Measurements from ENCODE around the gene CLCC1.
"Not testable (repeated sequence)": the region's sequence is repeated elsewhere in the genome, so short reads cannot be mapped to it uniquely, and the experiment has no call there.

CLCC1 gene, protein sequence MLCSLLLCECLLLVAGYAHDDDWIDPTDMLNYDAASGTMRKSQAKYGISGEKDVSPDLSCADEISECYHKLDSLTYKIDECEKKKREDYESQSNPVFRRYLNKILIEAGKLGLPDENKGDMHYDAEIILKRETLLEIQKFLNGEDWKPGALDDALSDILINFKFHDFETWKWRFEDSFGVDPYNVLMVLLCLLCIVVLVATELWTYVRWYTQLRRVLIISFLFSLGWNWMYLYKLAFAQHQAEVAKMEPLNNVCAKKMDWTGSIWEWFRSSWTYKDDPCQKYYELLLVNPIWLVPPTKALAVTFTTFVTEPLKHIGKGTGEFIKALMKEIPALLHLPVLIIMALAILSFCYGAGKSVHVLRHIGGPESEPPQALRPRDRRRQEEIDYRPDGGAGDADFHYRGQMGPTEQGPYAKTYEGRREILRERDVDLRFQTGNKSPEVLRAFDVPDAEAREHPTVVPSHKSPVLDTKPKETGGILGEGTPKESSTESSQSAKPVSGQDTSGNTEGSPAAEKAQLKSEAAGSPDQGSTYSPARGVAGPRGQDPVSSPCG

DNA sequence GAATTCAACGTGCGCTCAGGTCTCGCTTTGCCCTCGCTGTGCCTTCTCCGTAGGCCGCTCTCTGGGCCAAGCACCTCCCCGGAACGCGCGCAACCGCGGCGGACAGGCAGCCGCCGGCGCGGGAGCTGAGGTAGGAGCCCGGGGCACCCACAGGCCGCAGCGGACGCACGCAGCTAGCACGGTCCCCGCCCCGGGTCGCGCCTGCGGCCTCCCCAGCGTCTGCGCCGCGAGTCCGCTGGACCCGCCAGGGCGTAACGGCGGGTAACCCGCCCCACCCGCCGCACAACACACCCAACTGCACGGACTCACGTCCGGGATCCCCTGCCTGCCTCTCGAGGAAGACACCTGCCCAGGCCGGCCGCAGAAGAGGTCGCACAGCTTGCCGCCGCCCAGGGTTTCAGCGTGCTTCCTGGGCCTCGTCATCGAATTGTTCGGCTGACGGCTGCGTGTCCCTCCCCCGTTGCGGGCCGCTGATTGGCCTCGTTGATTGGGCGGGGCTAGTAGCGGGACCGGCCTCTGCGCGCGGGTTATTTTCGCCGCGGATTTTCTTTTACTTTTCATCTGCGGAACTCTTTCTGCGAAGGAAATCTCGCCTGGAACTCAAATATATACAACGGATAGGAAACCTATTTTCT, at the start of gene CLCC1:
Gene CLCC1 (minus strand): TSS at position 433 of the 635 bp plus-strand sequence. CDS start 13,047 bp downstream, outside the sequence.
- Histone ChIP-seq H3K4me3 (peak within 1 kb of the TSS; percentile 66 to 95 (median 75)), H3K27ac (peak within 1 kb of the TSS; percentile 63 to 98 (median 89))

DNA sequence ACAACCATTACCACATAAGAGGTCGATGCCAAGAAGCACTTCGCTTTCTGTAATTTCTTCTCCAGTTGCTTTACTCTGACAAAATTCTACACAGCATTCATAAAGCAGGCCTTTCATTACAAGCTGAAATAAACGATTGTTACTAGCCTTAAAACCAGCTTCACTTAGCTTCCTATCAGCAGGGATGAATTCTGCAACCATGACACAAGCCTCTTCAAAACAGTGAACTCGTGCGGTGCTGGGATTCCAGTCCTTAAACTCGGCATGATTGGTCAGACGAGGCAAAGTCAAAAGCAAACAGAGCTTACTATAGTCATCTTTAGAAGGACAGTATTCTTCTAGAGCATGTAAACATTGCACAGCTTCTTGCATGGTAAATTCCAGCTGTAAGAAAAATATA, 48.1 kb upstream of the CLCC1 start:
- H3K27ac ChIP-seq: no peak overlapping the region

DNA sequence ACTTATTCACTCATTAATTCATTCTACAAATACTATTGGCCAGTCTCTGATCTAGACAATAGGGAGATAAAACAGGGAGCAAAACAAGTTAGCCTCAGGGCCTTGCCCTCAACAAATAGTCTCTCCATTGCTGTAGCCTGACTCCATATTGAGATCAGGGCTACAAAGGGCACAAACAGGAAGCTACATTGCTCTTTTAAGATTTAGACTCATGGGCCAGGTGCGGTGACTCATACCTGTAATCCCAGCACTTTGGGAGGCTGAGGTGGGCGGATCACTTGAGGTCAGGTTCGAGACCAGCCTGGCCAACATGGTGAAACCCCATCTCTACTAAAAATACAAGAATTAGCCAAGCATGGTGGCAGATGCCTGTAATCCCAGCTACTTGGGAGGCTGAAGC, 33.3 kb upstream of the CLCC1 start:
- not testable (repeated sequence) for H3K4me3 ChIP-seq, H3K27ac ChIP-seq

More for the DNA sequence above, 48.1 kb upstream of the CLCC1 start:
- no peak overlapping the region for H3K4me3 ChIP-seq

- Histone ChIP-seq H3K27ac (no peak overlapping the region), H3K4me3 (no peak overlapping the region)
Measured at GRCh38 chr1:108983114-108983513, 19.8 kb upstream of the CLCC1 start.

GRCh38 chr1:108976658-108977057, 13.4 kb upstream of the CLCC1 start:
- Histone ChIP-seq H3K4me3 (no peak overlapping the region), H3K27ac (no peak overlapping the region)

DNA sequence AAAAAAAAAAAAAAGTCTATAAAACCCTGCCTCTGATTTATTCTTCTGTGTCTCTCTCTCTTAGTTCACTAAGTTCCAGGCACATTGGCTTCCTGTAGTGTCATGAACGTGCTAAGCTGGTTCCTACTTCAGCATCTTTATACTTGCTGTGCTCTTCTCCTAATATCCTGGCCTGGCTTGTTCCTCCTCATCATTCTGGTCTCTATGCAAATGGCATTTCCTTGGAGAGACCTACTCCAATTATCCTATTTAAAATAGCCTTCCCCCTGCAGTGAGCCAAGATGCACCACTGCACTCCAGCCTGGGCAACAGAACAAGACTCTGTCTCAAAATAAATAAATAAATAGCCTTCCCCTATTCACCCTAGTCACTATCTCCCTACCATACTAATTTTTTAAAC, 9.7 kb upstream of the CLCC1 start:
- no peak overlapping the region for H3K27ac ChIP-seq
- H3K4me3 ChIP-seq: no peak overlapping the region

GRCh38 chr1:108969346-108969745, 6.1 kb upstream of the CLCC1 start:
- no peak overlapping the region for H3K4me3 ChIP-seq
- no peak overlapping the region for H3K27ac ChIP-seq

GRCh38 chr1:108962681-108963051, 618 bp downstream of the CLCC1 start:
- Histone ChIP-seq H3K4me3 (peak overlapping the region; percentile 66 to 95 (median 75)), H3K27ac (peak overlapping the region; percentile 63 to 98 (median 89))

- Histone ChIP-seq H3K4me3 (peak overlapping the region in 6 of 7 experiments; percentile 66 to 95 (median 73)), H3K27ac (peak overlapping the region in 7 of 21 experiments; percentile 86 to 98 (median 92))
Measured at GRCh38 chr1:108961752-108962486, 1.4 kb downstream of the CLCC1 start.

GRCh38 chr1:108961198-108961597, 2.1 kb downstream of the CLCC1 start:
- Histone ChIP-seq H3K27ac (no peak overlapping the region), H3K4me3 (no peak overlapping the region)

DNA sequence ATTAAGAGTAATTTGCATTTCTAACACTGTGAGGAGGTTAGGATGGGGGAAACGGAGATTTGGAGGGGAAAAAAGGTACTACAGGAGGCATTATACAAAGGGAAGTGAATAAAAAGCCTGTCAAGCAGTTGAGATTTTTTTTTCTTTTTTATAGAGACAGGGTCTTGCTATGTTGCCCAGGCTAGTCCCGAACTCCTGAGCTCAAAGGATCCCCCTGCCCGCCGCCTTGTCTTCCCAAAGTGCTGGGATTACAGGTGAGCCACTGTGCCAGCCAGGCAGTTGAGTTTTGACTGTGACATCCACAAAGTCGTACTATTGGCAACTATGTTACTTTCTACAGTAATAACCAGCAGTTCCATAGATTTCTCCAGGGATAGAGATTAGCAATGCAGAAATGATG, 2.6 kb downstream of the CLCC1 start:
- H3K27ac ChIP-seq: no peak overlapping the region
- H3K4me3 ChIP-seq: no peak overlapping the region

DNA sequence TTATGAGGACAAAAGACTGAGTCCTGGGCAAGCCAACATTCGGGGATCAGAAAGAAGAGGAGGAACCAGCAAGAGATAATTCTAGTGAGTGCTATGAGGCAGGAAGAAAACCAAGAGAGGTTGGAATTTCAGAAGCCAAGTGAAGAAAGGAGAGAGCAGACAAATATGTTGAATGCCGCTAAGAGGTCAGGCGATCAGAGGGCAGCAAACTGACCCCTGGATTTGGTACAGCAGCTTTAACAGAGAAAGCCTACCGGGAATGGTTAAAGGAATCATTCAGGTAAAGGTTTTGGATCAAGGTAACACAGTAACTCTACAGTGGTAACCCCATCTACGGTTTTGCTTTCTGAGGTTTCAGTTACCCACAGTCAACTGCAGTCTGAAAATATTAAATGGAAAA, 5.4 kb downstream of the CLCC1 start:
- no peak overlapping the region for H3K27ac ChIP-seq
- no peak overlapping the region for H3K4me3 ChIP-seq

DNA sequence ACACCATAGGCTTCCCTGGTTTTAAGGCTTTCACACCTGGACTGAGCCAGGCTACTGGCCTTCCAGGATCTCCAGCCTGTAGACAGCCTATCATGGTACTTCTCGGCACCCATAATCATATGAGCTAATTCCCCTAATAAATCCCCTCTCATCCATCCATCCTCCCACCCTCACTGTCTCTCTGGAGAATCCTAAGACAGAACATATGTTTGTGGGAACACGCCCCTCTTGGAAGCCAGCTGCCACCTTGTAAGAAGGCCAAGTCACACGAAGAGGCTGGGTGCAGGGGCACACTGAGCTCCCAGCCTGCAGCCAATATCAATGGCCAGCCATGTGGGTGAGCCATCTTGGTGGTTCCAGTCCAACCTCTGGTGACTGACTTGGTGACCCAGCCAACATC, 7.4 kb downstream of the CLCC1 start:
- no peak overlapping the region for H3K27ac ChIP-seq
- no peak overlapping the region for H3K4me3 ChIP-seq

- H3K4me3 ChIP-seq: no peak overlapping the region
Measured at GRCh38 chr1:108955111-108955510, 8.2 kb downstream of the CLCC1 start.

DNA sequence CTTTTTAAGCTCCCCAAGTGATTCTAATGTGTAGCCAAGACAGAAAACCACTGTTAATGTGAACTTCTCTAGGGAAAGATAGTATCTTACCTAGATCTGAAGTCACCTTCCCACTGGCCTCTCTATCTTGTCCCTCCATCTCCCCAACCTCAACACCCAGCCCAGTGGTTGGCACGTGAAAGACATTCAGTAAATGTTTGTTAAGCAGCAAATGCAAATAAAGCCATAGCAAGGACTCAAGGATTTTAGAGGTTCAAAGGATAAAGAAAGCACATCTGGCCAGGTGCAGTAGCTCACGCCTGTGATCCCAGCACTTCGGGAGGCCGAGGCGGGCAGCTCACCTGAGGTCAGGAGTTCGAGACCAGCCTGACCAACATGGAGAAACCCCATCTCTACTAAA, 9.8 kb downstream of the CLCC1 start:
- H3K4me3 ChIP-seq: no peak overlapping the region
- H3K27ac ChIP-seq: no peak overlapping the region

More at GRCh38 chr1:108955111-108955510, 8.2 kb downstream of the CLCC1 start:
- no peak overlapping the region for H3K27ac ChIP-seq

DNA sequence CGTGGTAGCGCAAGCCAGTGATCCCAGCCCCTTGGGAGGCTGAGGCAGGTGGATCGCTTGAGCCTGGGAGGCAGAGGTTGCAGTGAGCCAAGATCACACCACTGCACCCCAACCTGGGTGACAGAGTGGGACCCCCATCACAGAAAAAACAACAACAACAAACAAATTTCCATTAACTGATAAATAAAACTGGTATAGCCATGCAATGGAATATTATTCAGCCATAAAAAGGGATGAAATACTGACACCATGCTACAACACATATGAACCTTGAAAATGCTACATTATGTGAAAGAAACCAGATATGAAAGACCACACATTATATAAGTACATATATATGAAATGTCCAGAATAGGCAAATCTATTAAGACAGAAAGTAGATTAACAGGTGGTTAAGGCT, 12.0 kb downstream of the CLCC1 start:
- H3K27ac ChIP-seq: no peak overlapping the region
- H3K4me3 ChIP-seq: no peak overlapping the region

- no peak overlapping the region for H3K27ac ChIP-seq
Measured at GRCh38 chr1:108949044-108949443, 14.2 kb downstream of the CLCC1 start.

DNA sequence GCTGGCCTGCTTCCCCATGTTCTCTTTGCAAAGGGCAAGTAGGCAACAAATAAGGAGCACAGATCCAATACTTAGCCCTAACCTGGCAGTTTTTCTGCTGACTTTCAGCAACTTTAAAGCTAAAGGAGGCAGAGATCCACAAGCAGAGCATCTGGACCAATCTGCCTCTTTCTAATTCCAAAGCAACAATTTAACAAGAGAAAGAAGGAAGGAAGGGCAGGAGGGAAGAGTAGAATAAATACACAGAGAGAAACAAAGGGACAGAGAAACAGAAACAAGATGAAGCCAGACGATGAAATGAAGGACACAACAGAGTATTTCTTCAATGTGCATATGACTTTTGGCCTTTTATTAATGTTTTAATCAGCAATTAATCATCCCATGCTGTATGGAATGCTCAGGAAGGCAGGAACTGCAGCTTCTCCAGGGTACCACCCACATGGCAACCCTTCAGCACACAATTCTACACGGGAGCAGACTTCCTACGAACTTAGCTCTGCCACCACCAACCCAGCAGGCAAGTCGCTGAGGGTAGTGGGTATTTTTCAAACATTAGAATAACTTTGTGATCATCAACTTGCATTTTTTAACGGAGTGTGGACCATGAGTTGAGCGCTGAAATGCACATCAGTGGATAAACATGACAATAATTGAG, 15.3 kb downstream of the CLCC1 start:
- H3K27ac ChIP-seq: peak overlapping the region in 3 of 21 experiments; percentile 32 to 47 (median 40)
- H3K4me3 ChIP-seq: no peak overlapping the region

More at GRCh38 chr1:108949044-108949443, 14.2 kb downstream of the CLCC1 start:
- no peak overlapping the region for H3K4me3 ChIP-seq

GRCh38 chr1:108936170-108936569, 27.1 kb downstream of the CLCC1 start:
- Histone ChIP-seq H3K27ac (no peak overlapping the region), H3K4me3 (no peak overlapping the region)

- no peak overlapping the region for H3K27ac ChIP-seq
Measured at GRCh38 chr1:108933944-108934343, 29.3 kb downstream of the CLCC1 start.

More at GRCh38 chr1:108933944-108934343, 29.3 kb downstream of the CLCC1 start:
- H3K4me3 ChIP-seq: no peak overlapping the region

All from skin epidermis (tissue), 12 donors.